ENCODE results near the gene ADRA1B. TPM values are rescaled to one million over a fixed set of nuclear protein-coding genes. Genes with fewer than 3 reads are reported as not detected.

ADRA1B gene
- total RNA-seq, 1 experiment from 2014 or later, result not detected

DNA sequence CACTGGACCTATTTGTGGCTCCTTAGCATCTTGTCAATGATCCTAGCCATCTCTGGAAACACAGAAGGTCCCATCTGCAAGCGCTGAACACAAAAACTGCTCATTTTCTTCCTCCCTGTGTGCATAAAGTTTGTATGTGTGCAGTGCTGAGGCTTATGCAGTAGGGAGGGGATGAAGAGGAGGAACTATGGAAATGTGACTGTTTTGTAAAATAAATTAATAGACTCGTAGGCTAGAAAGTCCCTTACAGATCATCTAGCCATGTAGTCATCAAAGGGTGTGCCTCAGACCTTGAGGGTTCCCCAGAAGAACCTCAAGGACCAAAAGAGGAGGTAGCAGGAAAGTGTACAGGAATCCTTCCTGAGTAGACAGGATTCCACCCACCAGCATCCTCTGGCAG is 34.3 kb upstream of the ADRA1B start:
- Histone ChIP-seq H3K23me2 (ENCODE audit: insufficient read length, low read depth, low read length, poor library complexity, severe bottlenecking) (no peaks in the 10 kb centered on the region), H4K8ac (replicated peaks; ENCODE audit: insufficient read length, low read depth, low read length) (no peak overlapping the region), H2BK5ac (ENCODE audit: insufficient read length, low read length) (no peak overlapping the region), H3K14ac (ENCODE audit: insufficient read depth, low read length) (no peak overlapping the region), H4K5ac (ENCODE audit: insufficient read length, low read depth, low read length) (no peak overlapping the region), H3K23ac (ENCODE audit: insufficient read length, low read depth, low read length) (no peak overlapping the region), H3K27ac (ENCODE audit: insufficient read length, low read depth, low read length) (no peak overlapping the region), H3K79me2 (ENCODE audit: insufficient read depth, low read length) (no peaks in the 10 kb centered on the region), H4K20me1 (ENCODE audit: control insufficient read depth, insufficient read depth, insufficient read length) (no peaks in the 10 kb centered on the region), H4K91ac (ENCODE audit: insufficient read length, low read depth, low read length) (no peak overlapping the region), H3K4me2 (ENCODE audit: insufficient read depth, insufficient read length, low read length) (no peak overlapping the region), H3K9ac (ENCODE audit: extremely low read depth, insufficient read length, low read length) (no peak overlapping the region), H3K4me1 (ENCODE audit: insufficient read depth, low read length) (no peaks in the 10 kb centered on the region), H3K4ac (ENCODE audit: low read depth, low read length) (no peak overlapping the region), H2BK12ac (ENCODE audit: insufficient read length, low read depth, low read length) (no peak overlapping the region), H3K79me1 (ENCODE audit: insufficient read depth, low read depth, low read length, poor library complexity, severe bottlenecking) (no peaks in the 10 kb centered on the region), H3K18ac (ENCODE audit: insufficient read length, low read depth, low read length) (no peak overlapping the region), H2AK5ac (ENCODE audit: insufficient read length, low read length) (no peak overlapping the region), H2BK15ac (ENCODE audit: low read depth, low read length) (no peak overlapping the region), H3T11ph (ENCODE audit: low read length) (no peak overlapping the region), H3K27me3 (ENCODE audit: insufficient read depth, low read length) (no peaks in the 10 kb centered on the region), H3K56ac (ENCODE audit: insufficient read length, low read depth, low read length) (no peak overlapping the region), H2BK20ac (ENCODE audit: low read depth, low read length, poor library complexity, severe bottlenecking) (no peak overlapping the region), H3K9me3 (ENCODE audit: control insufficient read depth, low read depth, low read length) (no peaks in the 10 kb centered on the region), H2BK120ac (ENCODE audit: low read depth, low read length, poor library complexity, severe bottlenecking) (no peak overlapping the region), H2AFZ (ENCODE audit: low read length) (no peak overlapping the region)
- no peak overlapping the region; a peak in 1 of 7 replicates for H3K27ac Mint-ChIP-seq
- no peak for DNase-seq
- H3K36me3 Mint-ChIP-seq (ENCODE audit: insufficient read depth in 1 of 3, low read depth in 3 of 3), result no peaks in the 10 kb centered on the region
- H3K4me3 Mint-ChIP-seq, result no peak overlapping the region
- H3K9me3 Mint-ChIP-seq, result no peaks in the 10 kb centered on the region; a peak in 1 of 5 replicates
- H3K27me3 Mint-ChIP-seq (ENCODE audit: low read depth), result peaks cover 4% of the 10 kb centered on the region
- TF ChIP-seq, protein P1, sequence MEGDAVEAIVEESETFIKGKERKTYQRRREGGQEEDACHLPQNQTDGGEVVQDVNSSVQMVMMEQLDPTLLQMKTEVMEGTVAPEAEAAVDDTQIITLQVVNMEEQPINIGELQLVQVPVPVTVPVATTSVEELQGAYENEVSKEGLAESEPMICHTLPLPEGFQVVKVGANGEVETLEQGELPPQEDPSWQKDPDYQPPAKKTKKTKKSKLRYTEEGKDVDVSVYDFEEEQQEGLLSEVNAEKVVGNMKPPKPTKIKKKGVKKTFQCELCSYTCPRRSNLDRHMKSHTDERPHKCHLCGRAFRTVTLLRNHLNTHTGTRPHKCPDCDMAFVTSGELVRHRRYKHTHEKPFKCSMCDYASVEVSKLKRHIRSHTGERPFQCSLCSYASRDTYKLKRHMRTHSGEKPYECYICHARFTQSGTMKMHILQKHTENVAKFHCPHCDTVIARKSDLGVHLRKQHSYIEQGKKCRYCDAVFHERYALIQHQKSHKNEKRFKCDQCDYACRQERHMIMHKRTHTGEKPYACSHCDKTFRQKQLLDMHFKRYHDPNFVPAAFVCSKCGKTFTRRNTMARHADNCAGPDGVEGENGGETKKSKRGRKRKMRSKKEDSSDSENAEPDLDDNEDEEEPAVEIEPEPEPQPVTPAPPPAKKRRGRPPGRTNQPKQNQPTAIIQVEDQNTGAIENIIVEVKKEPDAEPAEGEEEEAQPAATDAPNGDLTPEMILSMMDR (conservative IDR thresholded peaks at IDR 0.05), result no peak
- WGBS (ENCODE audit: extremely low coverage, insufficient read length, low lambda C conversion rate), result no CpG with 5 or more reads among the region's 2 CpGs
- H3K4me1 Mint-ChIP-seq, result peaks cover 10 to 13% of the 10 kb centered on the region in 2 experiments
